Diencephalon (tissue), 1 donor: ENCODE results near the gene PRKG2. TPM values are rescaled to one million over a fixed set of nuclear protein-coding genes. Genes with fewer than 3 reads are reported as not detected.

Experiments used
- total RNA-seq: library from RNA; depleted of rRNA; stranded (reverse); fragments of >200 nt; gene quantifications from one replicate; pipeline ENCODE4 v1.2.3, GENCODE V29; 2014

Gene PRKG2
- 7.6 TPM for total RNA-seq

GRCh38 chr4:81214881-81215868 lies at the start of gene PRKG2:
Gene PRKG2, minus strand, starts transcription at chr4:81215222. Its CDS starts 10,175 bp downstream, at chr4:81205047.

Other genes with a start within 250 kb of the PRKG2 start
- 7.6 TPM for gene BMP3, start 184.5 kb downstream of the PRKG2 start, total RNA-seq